Measurements from ENCODE around the gene RASGRP4. TPM values are rescaled to one million over a fixed set of nuclear protein-coding genes. Genes with fewer than 3 reads are reported as not detected.

The RASGRP4 gene
- total and polyA plus RNA-seq, 10 donors = 1.7 to 59.9 (median 19.5) TPM

DNA sequence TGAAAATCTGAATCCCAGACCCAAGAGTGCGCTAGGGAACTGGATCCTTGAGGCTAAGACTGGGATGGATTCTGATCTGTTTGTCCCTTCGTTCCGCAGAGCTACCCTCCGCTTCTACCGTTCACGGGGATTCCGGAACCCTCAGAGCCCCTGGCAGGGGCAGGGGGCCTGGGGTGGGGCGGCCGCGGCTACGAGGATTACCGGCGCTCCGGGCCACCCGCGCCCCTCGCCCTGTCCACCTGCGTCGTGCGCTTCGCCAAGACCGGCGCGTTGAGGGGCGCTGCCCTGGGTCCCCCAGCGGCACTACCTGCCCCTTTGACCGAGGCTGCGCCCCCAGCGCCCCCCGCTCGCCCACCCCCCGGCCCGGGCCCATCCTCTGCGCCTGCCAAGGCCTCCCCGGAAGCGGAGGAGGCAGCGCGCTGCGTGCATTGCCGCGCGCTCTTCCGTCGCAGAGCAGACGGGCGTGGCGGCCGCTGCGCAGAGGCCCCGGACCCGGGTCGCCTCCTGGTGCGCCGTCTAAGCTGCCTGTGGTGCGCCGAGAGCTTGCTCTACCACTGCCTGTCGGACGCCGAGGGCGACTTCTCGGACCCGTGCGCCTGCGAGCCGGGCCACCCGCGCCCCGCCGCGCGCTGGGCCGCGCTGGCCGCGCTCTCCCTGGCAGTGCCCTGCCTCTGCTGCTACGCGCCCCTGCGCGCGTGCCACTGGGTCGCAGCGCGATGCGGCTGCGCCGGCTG lies 30.5 kb downstream of the RASGRP4 start:
- Histone ChIP-seq H3K4me1 (peaks cover 0 to 22% (median 16%) of the 10 kb centered on the region in 6 donors), H3K9me3 (no peaks in the 10 kb centered on the region), H3K4me3 (peak overlapping the region; percentile 7 to 72 (median 34)), H3K27me3 (replicated peaks in 1 of 7) (peaks cover 0 to 90% (median 44%) of the 10 kb centered on the region in 7 donors), H3K27ac (peak overlapping the region in 4 of 8 donors; percentile 44 to 69 (median 56)), H3K36me3 (no peaks in the 10 kb centered on the region)
- no peak for DNase-seq
- TF ChIP-seq POLR2AphosphoS5 (IDR thresholded peaks at IDR 0.05) = peak in 1 of 3 donors; percentile 54
- TF ChIP-seq POLR2A (IDR thresholded peaks at IDR 0.05) = no peak
- TF ChIP-seq CTCF (IDR thresholded peaks at IDR 0.05 in 8 of 11, conservative IDR thresholded peaks at IDR 0.05 in 3 of 11) = no peak
- 3 to 10% (median 6%) methylated on average over 2 to 86 of the region's 86 CpGs for whole genome bisulfite sequencing, 5 donors
- intact Hi-C loops (cut with DNase I; ENCODE audit: low total_unique reads) = no loop called here

GRCh38 chr19:38394488-38394887 lies 31.5 kb downstream of the RASGRP4 start:
- WGBS, 5 donors = 4 to 15% (median 6%) methylated on average over 11 to 30 of the region's 30 CpGs
- intact Hi-C loops (cut with DNase I; ENCODE audit: low total_unique reads) = no loop called here

GRCh38 chr19:38392707-38393308 lies 33.2 kb downstream of the RASGRP4 start:
- H3K27me3 ChIP-seq (replicated peaks in 1 of 7) = peaks cover 0 to 90% (median 49%) of the 10 kb centered on the region in 7 donors
- no peak overlapping the region for H3K27ac ChIP-seq
- DNase-seq = no peak
- no peaks in the 10 kb centered on the region for H3K36me3 ChIP-seq
- no peak overlapping the region for H3K4me3 ChIP-seq
- H3K4me1 ChIP-seq = peaks cover 11 to 42% (median 35%) of the 10 kb centered on the region in 6 donors
- no peak for TF ChIP-seq POLR2AphosphoS5 (IDR thresholded peaks at IDR 0.05)
- no peak for TF ChIP-seq CTCF (IDR thresholded peaks at IDR 0.05 in 8 of 11, conservative IDR thresholded peaks at IDR 0.05 in 3 of 11)
- TF ChIP-seq POLR2A (IDR thresholded peaks at IDR 0.05) = no peak
- 65 to 77% (median 69%) methylated on average over 6 of the region's 6 CpGs for WGBS, 5 donors
- intact Hi-C loops (cut with DNase I; ENCODE audit: low total_unique reads) = no loop called here
- no peaks in the 10 kb centered on the region for H3K9me3 ChIP-seq

More at GRCh38 chr19:38394488-38394887, 31.5 kb downstream of the RASGRP4 start:
- Histone ChIP-seq H3K36me3 (no peaks in the 10 kb centered on the region), H3K27me3 (replicated peaks in 1 of 7) (peaks cover 0 to 90% (median 42%) of the 10 kb centered on the region in 7 donors), H3K27ac (no peak overlapping the region), H3K9me3 (no peaks in the 10 kb centered on the region), H3K4me1 (peaks cover 0 to 26% (median 18%) of the 10 kb centered on the region in 6 donors), H3K4me3 (peak overlapping the region in 2 of 8 donors; percentile 13 to 72)
- peak in 1 of 3 donors; percentile 20 for TF ChIP-seq POLR2AphosphoS5 (IDR thresholded peaks at IDR 0.05)
- TF ChIP-seq POLR2A (IDR thresholded peaks at IDR 0.05) = no peak
- no peak for TF ChIP-seq CTCF (IDR thresholded peaks at IDR 0.05 in 8 of 11, conservative IDR thresholded peaks at IDR 0.05 in 3 of 11)
- DNase-seq = peak; percentile 83

DNA sequence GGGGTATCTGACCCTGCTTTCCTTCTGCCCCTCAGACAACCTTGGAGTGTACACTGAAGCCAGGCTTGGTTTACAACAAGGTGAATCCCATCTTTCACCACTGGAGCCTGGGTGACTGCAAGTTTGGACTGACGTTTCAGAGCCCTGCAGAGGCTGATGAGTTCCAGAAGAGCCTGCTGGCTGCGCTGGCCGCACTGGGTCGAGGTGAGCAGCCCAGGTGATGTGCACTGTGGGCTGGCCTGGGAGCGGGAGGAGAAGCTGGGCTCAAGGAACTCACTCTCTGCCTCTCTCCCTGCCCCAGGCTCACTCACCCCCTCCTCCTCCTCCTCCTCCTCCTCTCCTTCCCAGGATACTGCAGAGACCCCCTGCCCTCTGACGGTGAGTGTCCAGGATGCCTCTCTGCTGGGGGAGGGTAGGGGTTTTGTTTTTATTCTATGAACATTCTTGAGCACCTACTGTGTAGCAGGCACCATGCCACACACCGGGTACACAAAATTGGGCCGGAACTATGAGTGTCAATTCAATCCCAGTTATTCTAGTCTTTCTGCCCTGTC lies 34.0 kb downstream of the RASGRP4 start:
- H3K4me3 ChIP-seq = no peak overlapping the region
- no peak overlapping the region for H3K27ac ChIP-seq
- peaks cover 0 to 90% (median 56%) of the 10 kb centered on the region in 7 donors for H3K27me3 ChIP-seq (replicated peaks in 1 of 7)
- TF ChIP-seq CTCF (IDR thresholded peaks at IDR 0.05 in 8 of 11, conservative IDR thresholded peaks at IDR 0.05 in 3 of 11) (no peak), POLR2AphosphoS5 (IDR thresholded peaks at IDR 0.05) (no peak), POLR2A (IDR thresholded peaks at IDR 0.05) (no peak)
- H3K4me1 ChIP-seq = peaks cover 19 to 51% (median 43%) of the 10 kb centered on the region in 6 donors
- no peaks in the 10 kb centered on the region for H3K36me3 ChIP-seq
- no peak for DNase-seq
- no peaks in the 10 kb centered on the region for H3K9me3 ChIP-seq
- intact Hi-C loops (cut with DNase I; ENCODE audit: low total_unique reads) = no loop called here
- WGBS, 5 donors = 55 to 67% (median 59%) methylated on average over 4 to 8 of the region's 8 CpGs
